Endothelial cell of umbilical vein (primary cell): ENCODE results near the gene DDX24. TPM values are rescaled to one million over a fixed set of nuclear protein-coding genes. Genes with fewer than 3 reads are reported as not detected.

ENCODE experiments used
- BruUV-seq: library from RNA; stranded (reverse); fragments of 400-500 nt; replicated peaks from 2 replicates; lab custom pipeline; 2021; lab: Mats Ljungman, UMichigan
- CTCF ChIA-PET: fragments of 300-600, 350-600 bp; sonication (Branson Sonifier 250); formaldehyde crosslinking; loops from one replicate; lab custom pipeline; 2021; ENCODE audit warnings: antibody characterized with exemption, inconsistent platforms; lab: Charles Lee
- POLR2A ChIA-PET: fragments of 300-600, 350-600 bp; sonication (Branson Sonifier 250); formaldehyde crosslinking; loops from one replicate; lab custom pipeline; 2021; ENCODE audit warnings: antibody characterized with exemption, inconsistent platforms; lab: Charles Lee
- DNase-seq: peaks from one replicate; pipeline ENCODE4 v3.0.0-alpha.2; 2011; ENCODE audit warnings: low read depth, low spot score
- FAIRE-seq: peaks from 2 replicates; lab custom pipeline; 2011; peaks lifted over from hg19 to GRCh38; lab: Jason Lieb, UNC
- H2AFZ ChIP-seq: 2 replicates; pipeline ENCODE4 v1.6.0; 2012; ENCODE audit warnings: low read depth, low read length, control low read depth, inconsistent platforms
- H3K27ac ChIP-seq: 2 replicates; pipeline ENCODE4 v1.5.1; 2011; ENCODE audit warnings: low read depth, mild to moderate bottlenecking, control low read depth, low read length, moderate library complexity; ENCODE audit not compliant: insufficient read depth
- H3K27me3 ChIP-seq, 2 experiments: 2 replicates each; pipeline versions ENCODE4 v1.6.0 to v1.6.1; 2011; ENCODE audit warnings: low read length in 2 of 2, mixed read lengths in 1 of 2; ENCODE audit not compliant: control insufficient read depth in 2 of 2, insufficient read depth in 2 of 2
- H3K36me3 ChIP-seq, 2 experiments: 2 replicates in 1 of 2; 3 replicates in 1 of 2; pipeline ENCODE4 v1.5.1; 2011; ENCODE audit warnings: low read length in 2 of 2, mild to moderate bottlenecking in 1 of 2, moderate library complexity in 1 of 2; ENCODE audit not compliant: control insufficient read depth in 2 of 2, insufficient read depth in 2 of 2; ENCODE audit errors: extremely low read depth in 1 of 2
- H3K4me1 ChIP-seq: 3 replicates; pipeline ENCODE4 v1.5.1; 2011; ENCODE audit warnings: mild to moderate bottlenecking, low read length; ENCODE audit not compliant: control insufficient read depth, insufficient read depth; ENCODE audit errors: extremely low read depth
- H3K4me2 ChIP-seq: 2 replicates; pipeline ENCODE4 v1.6.1; 2011; ENCODE audit warnings: low read length, control low read depth, mixed read lengths; ENCODE audit not compliant: insufficient read depth
- H3K4me3 ChIP-seq, 3 experiments: fragments of 200-600 bp in 1 of 3; sonication (generic), shearing (Covaris generic) in 1 of 3; replicated peaks in 1 of 3; 2 replicates each; pipeline ENCODE4 v1.5.1; 2011 to 2016; ENCODE audit warnings: control low read depth in 3 of 3, low read length in 3 of 3, mild to moderate bottlenecking in 2 of 3, inconsistent platforms in 1 of 3, low read depth in 1 of 3, moderate library complexity in 1 of 3; ENCODE audit not compliant: insufficient read depth in 1 of 3
- H3K79me2 ChIP-seq: 2 replicates; pipeline ENCODE4 v1.6.0; 2012; ENCODE audit warnings: low read length, inconsistent platforms; ENCODE audit not compliant: control insufficient read depth, insufficient read depth
- H3K9ac ChIP-seq: replicated peaks from 2 replicates; pipeline ENCODE3; 2011; ENCODE audit warnings: low read length, control low read depth; ENCODE audit not compliant: insufficient read depth; ENCODE audit errors: extremely low read depth
- H3K9me1 ChIP-seq: replicated peaks from 3 replicates; pipeline ENCODE4 v1.6.0; 2011; ENCODE audit warnings: mild to moderate bottlenecking, low read length; ENCODE audit not compliant: control insufficient read depth, insufficient read depth; ENCODE audit errors: extremely low read depth
- H3K9me3 ChIP-seq: replicated peaks from 2 replicates; pipeline ENCODE4 v1.5.1; 2012; ENCODE audit warnings: low read length, inconsistent platforms; ENCODE audit not compliant: control insufficient read depth, insufficient read depth
- H4K20me1 ChIP-seq: replicated peaks from 2 replicates; pipeline ENCODE3; 2011; ENCODE audit warnings: mild to moderate bottlenecking, low read length; ENCODE audit not compliant: control insufficient read depth, insufficient read depth; ENCODE audit errors: extremely low read depth
- CTCF ChIP-seq, 2 donors: IDR thresholded peaks; 1 replicate in 1 of 2; 2 replicates in 1 of 2; pipeline ENCODE4 v1.5.1; 2011; ENCODE audit warnings: low read length in 2 of 2, mild to moderate bottlenecking in 2 of 2, moderate library complexity in 2 of 2, control low read depth in 1 of 2, inconsistent platforms in 1 of 2, low read depth in 1 of 2; ENCODE audit not compliant: insufficient read depth in 1 of 2; ENCODE audit errors: extremely low read depth in 1 of 2
- EZH2 ChIP-seq: IDR thresholded peaks from 2 replicates; pipeline ENCODE4 v1.6.1; 2012; ENCODE audit warnings: borderline replicate concordance, low read depth, mild to moderate bottlenecking, moderate library complexity, low read length, inconsistent platforms; ENCODE audit not compliant: severe bottlenecking
- FOS ChIP-seq: IDR thresholded peaks from 2 replicates; pipeline ENCODE4 v1.6.1; 2011; ENCODE audit warnings: mild to moderate bottlenecking, low read length, moderate library complexity, borderline replicate concordance; ENCODE audit not compliant: insufficient read depth
- GATA2 ChIP-seq: IDR thresholded peaks from 2 replicates; pipeline ENCODE4 v1.7.0; 2011; ENCODE audit warnings: low read depth, mild to moderate bottlenecking, moderate library complexity, mixed read lengths, low read length; ENCODE audit not compliant: insufficient read length, insufficient read depth
- JUN ChIP-seq: IDR thresholded peaks from 2 replicates; pipeline ENCODE4 v1.6.1; 2011; ENCODE audit warnings: borderline replicate concordance, low read depth; ENCODE audit not compliant: insufficient read length, insufficient read depth
- MAX ChIP-seq: IDR thresholded peaks from 2 replicates; pipeline ENCODE4 v1.6.1; 2011; ENCODE audit not compliant: insufficient read depth, insufficient read length
- MYC ChIP-seq: IDR thresholded peaks from one replicate; pipeline ENCODE4 v1.6.1; 2011; ENCODE audit warnings: mild to moderate bottlenecking, low read depth, low read length
- POLR2A ChIP-seq: IDR thresholded peaks from 2 replicates; pipeline ENCODE4 v1.6.1; 2012; ENCODE audit warnings: low read depth, mild to moderate bottlenecking, control low read depth, low read length
- POLR2AphosphoS5 ChIP-seq: IDR thresholded peaks from 2 replicates; pipeline ENCODE4 v1.6.1; 2012; ENCODE audit warnings: low read depth, mild to moderate bottlenecking, control low read depth, low read length, moderate library complexity; ENCODE audit not compliant: insufficient read depth
- dilution Hi-C: fragments of 300-500 bp; cut with MboI; formaldehyde crosslinking; loops from one replicate; pipeline ENCODE4 v1.15.0; 2019; ENCODE audit warnings: low sequenced_read_pairs; ENCODE audit not compliant: extremely low pct_ligation_motif_present
- intact Hi-C: fragments of 100-400 bp; cut with micrococcal nuclease; formaldehyde crosslinking; loops from one replicate; pipeline ENCODE4 v1.10.0; 2022
- polyA plus RNA-seq, 4 experiments: library from polyadenylated mRNA; depleted of rRNA in 3 of 4; stranded (reverse) in 3 of 4; unstranded in 1 of 4; fragments of >200 nt; gene quantifications; 2 replicates each; pipeline versions ENCODE4 v1.2.1 to v1.2.3, GENCODE V29; 2011 to 2012; ENCODE audit warnings: missing spikeins in 1 of 4
- total RNA-seq: library from RNA; stranded (reverse); gene quantifications from 2 replicates; pipeline ENCODE4 v1.2.3, GENCODE V29; 2021

DDX24 gene
- total and polyA plus RNA-seq, 2 donors (not counting 3 experiments of a cell fraction or from before 2014, with no cell fraction given) = 88.3 to 141 TPM

GRCh38 chr14:94126419-94126677 lies 45.3 kb upstream of the DDX24 start:
- POLR2A ChIA-PET = no interaction called here
- peaks cover 9% of the 10 kb centered on the region for H3K4me1 ChIP-seq
- intact Hi-C loops (no loop called here), dilution Hi-C loops (no loop called here)
- no peaks in the 10 kb centered on the region for H3K9me1 ChIP-seq
- no peaks in the 10 kb centered on the region for H3K79me2 ChIP-seq
- no peak overlapping the region for H3K4me2 ChIP-seq
- TF ChIP-seq JUN (no peak), GATA2 (no peak), FOS (no peak), POLR2A (no peak), EZH2 (no peak), CTCF (IDR thresholded peaks at IDR 0.05; ENCODE audit: extremely low read depth in 1 of 2, insufficient read depth in 1 of 2, low read depth in 1 of 2, low read length in 2 of 2) (no peak), MYC (no peak), MAX (no peak), POLR2AphosphoS5 (no peak)
- no peak overlapping the region for H3K27ac ChIP-seq
- no TSS peak for BruUV-seq
- no peak overlapping the region for H3K4me3 ChIP-seq
- no peaks in the 10 kb centered on the region for H3K9me3 ChIP-seq
- no peak overlapping the region for H2AFZ ChIP-seq
- no peak overlapping the region for H3K9ac ChIP-seq
- CTCF ChIA-PET = interaction anchor here (0.6 to 1.7 kb wide), 3 partner anchors 16 to 75 kb away, joined by 3 read pairs; no protein-coding TSS in a partner anchor
- H3K27me3 ChIP-seq = no peaks in the 10 kb centered on the region
- DNase-seq = no peak
- FAIRE-seq = no peak
- no peaks in the 10 kb centered on the region for H3K36me3 ChIP-seq
- H4K20me1 ChIP-seq = no peaks in the 10 kb centered on the region
